Activated CD4-positive, CD25-positive, alpha-beta regulatory T cell treated with anti-CD3 and anti-CD28 coated beads, Interleukin-2, amount 50 U/mL, for 16 hours (primary cell): ENCODE data around the gene HSBP1L1.

Source experiments
- DNase-seq: peaks from one replicate; pipeline ENCODE4 v3.0.0-alpha.2; 2020; ENCODE audit warnings: low read depth, low spot score

HSBP1L1 gene

DNA sequence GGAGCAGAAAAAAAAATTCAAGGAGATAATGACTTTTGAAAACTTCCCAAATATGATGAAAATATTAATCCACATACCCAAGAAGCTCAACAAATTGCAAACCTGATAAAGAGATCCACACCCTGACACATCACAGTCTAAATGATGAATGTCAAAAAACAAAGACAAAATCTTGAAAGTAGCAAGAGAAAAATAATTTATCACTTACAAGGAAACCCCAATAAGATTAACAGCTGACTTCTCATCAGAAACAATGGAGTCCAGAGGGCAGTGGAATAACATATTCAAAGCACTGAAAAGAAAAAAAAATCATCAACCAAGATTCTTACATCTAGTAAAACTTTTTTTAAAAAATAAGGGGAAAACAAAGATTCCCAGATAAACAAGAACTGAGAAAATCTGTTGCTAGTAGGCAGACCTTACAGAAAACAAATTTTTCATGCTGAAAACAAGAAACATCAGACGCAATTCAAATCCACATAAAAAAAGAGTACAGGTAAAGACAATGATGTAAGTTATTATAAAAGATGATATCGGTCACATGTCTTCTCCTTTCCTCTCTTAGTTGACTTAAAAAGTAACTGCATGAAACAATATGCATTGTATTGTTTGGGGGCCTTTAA, 34.3 kb upstream of the HSBP1L1 start:
- no peak for DNase-seq

DNA sequence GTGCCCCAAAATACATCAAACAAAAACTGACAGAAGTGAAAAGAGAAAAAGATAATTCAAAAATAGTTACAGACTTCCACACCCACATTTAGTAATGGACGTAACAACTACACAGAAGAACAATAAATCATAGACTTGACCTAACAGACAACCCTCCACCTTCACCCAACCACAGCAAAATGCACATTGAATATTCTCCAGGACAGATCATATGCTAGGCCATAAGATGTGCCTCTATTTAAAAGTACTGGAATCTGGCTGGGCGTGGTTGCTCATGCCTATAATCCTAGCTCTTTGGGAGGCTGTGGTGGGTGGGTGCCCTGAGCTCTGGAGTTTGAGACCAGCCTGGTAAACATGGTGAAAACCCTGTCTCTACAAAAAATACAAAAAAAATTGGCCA, 33.0 kb upstream of the HSBP1L1 start:
- no peak for DNase-seq

DNA sequence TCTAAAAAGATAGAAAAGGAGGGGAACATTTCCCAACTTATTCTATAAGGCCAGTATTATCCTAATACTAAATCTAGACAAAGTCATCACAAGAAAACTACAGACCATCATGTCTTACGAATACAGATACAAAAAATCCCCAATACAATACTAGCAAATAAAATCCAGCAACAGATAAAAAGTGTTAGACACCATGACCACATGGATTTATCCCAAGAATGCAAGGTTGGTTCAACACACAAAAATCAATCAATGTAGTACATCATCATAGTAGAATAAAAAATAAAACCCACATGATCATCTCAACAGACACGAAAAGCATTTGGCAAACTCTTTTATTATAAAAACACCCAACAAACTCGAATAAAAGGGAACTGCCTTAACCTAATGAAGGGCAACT, 31.5 kb upstream of the HSBP1L1 start:
- DNase-seq: no peak

DNA sequence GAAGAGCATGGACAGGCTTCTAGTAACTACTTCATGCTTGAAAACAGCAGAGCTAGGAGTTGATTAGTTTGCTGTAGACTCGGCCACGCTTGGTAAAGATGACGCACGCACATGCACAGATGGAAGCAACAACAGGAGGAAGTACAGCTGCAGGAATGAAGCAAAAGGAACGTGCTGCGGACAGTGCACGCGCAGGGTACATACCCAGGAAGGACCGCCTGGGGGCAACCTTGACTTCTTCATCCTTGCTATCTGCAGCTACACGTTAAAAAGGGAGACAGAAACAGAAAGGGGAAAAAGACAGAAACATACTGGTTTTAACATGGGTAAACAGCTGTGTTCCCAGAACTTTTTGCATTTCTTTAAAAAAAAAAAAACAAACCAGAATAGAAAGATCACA, 30.7 kb upstream of the HSBP1L1 start:
- DNase-seq: no peak

DNA sequence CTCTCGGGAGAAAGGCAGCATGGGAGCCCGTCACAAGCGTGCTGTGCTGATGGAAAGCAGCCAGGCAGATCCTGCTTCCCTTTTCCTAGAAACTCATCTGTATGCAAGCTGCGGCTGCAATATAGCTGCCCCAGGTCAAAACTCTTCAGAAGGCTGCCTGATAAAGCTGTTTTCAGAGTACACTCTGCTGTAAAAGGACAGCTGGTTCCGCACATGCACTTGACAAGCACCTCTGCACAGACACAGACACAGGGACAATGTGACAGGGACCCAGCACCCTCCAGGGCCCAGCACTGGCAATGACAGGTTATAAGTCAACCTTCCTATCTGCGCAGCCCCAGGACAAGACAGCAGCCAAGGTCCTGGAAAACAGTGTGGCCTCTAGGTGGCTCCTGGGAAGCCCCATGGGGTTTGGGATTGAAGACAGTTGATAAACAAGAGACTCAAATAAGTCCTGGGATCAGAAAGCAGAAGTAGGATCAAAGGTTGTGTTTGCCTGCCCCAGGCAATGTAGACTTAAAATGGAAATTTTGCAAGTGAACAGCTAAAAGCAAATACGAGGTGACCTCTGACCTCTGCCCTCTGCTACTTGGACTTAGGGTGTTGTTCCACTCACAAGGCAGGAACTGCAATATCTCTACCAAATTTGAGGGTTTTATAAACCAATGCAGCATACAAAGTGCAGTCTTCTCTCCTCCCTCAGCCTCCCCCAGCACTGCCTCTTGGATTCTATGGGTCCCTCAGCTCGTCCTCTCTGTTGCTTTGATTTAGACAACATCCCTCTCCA, 29.9 kb upstream of the HSBP1L1 start:
- no peak for DNase-seq

DNA sequence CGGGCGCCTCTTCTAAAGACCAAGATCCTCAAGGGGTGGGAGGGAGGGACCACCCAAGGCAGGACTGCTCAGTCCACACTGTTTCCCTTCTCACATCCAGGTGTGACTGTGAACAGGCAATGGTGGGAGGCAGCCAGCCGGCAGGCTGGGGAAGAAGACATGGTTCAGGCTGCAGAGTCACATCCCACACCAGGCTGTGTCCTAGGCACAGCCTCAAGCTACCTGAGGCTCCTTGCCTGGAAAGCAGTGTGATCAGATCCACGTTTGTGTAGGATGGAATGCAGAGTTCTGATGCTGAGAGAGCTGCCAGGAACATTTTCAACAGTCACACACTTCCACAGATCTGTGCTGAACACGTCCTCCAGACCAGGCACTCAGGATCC, 29.4 kb upstream of the HSBP1L1 start:
- no peak for DNase-seq

DNA sequence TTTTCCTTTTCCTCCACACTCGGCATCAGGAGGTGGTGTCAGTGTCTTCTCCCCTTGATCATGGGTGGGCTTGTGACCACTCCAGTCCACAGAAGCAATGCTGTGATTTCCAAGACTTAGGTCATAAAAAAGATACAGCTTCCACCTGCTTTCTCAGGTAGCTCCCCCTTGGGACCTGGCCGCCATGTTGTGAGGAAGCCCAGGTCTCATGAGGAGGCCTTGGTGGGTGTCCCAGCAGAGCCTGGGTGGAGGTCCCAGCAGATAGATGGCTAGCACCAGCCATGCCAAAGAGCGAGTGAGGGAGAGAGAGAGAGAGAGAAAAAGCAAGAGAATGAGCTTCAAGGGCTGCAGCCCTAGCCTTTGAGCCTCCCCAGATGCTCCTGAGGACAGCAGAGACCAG, 28.9 kb upstream of the HSBP1L1 start:
- no peak for DNase-seq

DNA sequence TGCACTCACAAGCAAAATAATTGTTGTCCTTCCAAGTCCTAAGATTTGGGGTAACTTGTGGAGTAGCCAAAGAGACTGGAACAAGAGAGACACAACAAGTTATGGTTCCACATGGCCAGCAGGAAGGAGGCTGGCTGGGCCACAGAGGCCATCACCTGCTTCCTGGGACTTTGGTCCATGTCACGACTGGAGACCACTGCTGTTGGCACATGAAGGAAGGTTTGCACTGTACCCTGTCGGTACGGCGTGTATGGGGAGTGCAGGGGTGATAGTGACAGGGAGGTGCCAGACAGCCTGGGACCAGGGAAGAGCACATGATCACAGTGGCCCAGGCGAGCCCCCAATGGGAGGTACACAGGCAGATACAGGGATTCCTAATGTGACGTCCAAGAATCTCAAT, 28.5 kb upstream of the HSBP1L1 start:
- DNase-seq: no peak

DNA sequence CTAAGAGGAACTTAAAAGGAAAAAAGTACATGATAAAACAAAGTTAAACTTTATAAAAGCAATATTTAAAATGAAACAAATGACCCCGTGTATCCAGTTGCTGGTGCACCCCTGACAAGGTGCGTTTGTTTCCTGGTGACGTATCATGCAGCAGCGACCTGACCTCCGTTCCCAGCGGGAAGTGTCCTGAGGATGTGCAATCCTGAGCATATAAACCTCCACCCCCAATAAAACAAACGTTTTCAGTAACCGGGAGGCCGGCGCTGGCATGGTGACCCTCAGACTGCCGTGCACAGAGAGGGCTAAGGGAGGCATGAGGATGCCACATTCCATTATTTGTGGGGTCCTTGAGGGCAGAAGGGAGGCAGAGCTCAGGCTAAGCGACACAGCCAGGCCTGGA, 27.8 kb upstream of the HSBP1L1 start:
- DNase-seq: no peak

DNA sequence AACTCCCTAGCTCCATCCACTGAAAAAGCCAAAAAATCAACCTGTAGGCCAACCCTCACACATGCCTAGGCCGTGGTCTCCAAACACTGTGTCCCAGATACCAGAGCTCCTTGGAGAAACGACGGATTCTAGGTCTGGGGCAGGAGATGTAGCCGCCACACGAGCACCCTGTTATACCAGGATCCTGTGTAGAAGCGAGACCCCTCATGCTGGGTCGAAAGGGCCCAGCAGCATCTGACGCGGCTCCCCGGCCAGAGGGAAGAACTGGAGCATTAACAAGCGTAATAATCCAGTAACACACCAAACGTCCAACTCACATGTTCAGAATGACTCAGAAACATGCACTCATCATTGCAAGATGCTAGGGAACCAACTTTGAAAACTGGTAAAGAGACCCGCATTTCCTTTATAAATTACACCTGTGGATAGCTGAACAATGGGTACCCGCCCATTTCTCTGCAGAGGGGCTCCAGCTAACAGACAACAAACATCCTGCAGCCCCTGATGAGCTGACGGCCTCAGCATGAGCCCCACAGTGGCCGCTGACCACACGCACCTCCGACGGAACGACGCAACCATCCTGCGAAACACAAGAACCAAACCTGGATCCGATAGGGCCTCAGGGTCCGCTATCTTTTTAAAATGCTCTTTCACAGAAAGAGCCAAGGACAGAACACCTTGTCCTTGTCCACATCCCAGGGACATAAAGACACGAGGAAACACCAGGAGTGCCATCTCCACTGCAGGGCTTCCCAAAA, 27.2 kb upstream of the HSBP1L1 start:
- no peak for DNase-seq

DNA sequence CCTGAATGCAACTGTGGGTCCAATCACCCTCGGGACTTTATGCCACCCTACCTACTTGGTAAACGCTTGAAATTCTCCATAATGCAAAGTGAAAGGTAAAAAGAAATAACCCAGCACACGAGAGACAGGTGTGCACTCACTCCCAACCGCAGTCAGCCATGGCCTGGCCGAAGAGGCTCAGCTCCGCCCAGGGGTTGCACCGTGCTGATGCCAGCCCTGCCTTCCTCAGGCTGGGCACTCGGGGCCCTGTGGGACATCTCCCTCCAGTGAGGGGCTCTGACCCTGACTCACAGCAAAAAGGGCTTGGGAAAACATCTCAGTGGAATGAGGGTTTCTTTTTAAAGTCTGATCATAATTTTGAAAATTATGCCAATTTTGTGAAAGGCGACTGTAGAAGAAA, 26.2 kb upstream of the HSBP1L1 start:
- no peak for DNase-seq

DNA sequence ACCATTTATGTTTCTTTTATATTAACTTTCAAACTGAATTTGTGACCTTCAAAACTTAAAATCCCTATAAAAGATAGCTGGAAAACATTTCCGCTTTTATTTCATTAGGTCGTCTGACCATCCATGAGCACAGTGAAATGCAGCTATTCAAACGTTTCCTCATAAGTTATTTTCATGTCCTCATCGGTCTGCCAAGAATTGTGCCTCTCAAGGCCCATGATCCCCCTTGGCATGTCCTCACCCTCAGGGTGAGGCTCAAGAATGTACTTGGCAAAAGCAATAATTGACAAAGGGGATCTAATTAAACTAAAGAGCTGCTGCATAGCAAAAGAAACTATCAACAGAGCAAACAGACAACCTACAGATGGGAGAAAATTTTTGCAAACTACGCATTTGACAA, 25.3 kb upstream of the HSBP1L1 start:
- no peak for DNase-seq

DNA sequence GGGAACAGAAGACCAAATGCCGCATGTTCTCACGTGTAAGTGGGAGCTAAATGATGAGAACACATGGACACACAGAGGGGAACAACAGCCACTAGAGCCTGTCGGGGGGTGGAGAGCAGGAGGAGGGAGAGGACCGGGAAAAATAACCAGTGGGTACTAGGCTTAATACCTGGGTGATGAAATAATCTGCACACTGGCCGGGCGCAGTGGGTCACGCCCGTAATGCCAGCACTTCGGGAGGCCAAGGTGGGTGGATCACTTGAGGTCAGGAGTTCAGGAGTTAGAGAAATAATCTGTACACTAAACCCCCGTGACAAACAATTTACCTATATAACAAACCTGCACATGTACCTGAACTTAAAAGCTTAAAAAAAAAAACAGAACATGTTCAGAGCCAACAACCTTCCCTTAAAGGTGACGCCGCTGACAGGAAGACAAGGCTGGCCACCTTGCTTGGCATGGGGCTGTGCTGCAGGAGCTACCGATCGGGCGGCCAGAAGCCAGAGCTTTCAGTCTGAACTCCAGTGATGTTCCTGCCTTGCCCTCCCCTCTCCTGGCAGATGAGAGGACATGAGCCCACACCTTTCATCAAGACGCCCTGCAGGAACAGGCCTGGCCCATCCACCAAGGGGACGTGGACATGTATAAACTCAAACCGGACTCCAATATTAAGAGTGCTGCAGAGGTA, 24.2 kb upstream of the HSBP1L1 start:
- no peak for DNase-seq

DNA sequence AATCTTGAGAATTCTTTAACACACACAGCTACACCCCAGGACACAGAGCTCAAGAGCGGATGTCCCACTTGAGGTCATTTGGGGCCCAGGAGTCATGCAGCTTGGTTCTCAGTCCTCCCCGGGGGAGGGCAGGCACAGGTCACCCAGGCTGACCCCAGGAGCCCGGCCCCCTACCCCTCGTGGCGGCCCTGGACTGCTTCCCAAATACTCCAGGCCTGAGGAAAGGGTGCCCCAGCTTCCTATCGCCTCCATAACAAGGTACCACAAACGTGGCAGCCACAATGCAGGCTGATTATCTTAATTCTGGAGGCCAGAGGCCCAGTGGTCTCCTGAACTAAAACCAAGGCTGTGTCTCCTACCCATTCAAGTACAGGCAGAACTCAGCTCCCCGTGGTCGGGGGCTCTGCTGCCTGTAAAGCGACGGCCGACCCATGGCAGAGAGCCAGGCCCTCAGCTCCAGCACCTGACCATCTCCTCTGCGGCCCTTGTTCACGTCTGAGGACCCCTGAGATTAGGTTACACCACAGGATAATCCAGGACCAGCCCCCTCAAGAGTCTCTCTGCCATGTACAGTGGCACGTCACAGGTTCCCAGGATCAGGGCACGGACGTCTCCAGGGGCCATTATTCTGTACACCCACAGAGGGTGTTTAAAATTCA, 23.5 kb upstream of the HSBP1L1 start:
- no peak for DNase-seq

DNA sequence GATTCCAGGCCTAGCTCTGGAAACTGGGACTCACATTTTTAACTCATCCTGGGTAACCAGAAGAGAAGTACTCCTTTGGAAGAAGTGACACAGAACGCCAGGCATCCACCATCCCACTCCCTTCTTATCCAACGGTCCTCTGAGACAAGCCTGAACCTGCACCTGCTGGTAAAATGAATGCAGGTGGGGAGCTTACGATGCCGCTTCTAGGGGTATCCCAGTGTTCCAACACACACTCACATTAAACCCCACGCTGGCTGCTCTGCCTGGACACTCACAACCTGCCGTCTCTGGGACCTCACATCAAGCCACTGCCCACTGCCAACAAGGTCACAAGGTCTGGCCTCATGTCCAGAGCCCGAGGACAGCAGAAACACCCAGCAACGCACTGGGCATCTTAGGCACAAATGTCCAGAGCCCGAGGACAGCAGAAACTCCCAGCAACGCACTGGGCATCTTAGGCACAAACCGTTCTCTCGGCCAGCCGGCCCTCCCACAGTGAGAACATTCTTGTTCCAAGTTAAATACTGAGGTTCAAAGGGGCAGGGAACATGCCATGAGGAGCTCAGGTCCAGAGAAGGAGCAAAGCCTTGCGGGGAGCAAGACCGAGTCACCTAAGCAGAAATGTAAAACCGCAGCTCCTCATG, 22.8 kb upstream of the HSBP1L1 start:
- DNase-seq: no peak

DNA sequence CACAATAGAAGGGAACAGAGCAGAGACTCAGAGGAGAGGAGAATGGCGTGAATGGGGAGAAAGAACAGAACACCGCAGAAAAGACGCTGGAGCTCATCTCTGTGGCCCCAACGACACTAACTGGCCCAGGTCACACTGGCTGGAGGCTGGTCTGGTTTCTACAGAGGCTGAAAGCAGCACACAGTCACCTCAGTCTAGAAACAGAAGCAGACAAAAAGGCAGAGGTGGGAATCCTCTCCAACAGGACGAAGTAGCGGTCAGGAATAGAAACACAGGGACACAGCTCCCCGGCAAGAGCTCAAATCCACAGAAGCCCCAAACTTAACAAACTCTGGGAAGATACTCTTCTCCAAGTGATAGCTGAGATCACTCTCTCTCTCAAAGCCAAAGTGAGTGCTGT, 22.2 kb upstream of the HSBP1L1 start:
- DNase-seq: no peak

DNA sequence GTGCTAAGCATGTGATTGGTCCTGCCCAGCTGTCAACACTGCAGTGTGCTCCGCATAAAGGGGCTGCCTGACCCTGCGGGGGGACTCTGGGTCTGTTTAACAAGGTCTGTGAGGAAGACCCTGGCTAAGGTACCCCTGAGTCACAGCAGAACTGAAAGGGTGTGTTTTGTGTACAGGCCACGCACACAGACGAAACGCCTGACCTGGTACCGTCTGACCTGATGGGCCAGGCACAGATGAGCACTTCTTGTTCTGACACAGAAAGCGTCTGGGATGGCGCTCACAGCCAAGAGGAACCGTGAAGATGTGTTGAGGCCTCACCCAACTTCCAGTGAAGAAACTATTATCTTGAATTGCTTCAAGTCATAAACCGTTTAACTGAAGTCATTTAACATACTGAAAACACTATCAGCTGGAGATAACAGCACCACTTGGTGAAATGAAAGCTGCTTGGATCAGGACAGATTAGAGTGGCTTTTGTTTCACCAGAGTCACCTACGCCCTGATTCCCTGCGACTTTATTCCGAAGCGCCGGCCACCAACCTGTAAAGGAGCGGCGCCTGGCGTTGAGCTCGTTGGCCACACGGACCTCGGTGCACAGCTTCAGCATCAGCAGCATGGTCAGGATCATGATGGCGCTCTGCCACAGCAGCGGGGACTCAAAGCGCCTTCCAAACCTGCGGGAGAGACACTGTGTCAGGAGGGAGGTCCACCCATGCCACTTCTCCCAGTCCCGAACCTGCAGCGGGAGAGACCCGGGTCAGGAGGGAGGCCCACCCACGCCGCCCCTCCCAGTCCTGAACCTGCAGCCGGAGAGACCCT, 21.4 kb upstream of the HSBP1L1 start:
- no peak for DNase-seq

DNA sequence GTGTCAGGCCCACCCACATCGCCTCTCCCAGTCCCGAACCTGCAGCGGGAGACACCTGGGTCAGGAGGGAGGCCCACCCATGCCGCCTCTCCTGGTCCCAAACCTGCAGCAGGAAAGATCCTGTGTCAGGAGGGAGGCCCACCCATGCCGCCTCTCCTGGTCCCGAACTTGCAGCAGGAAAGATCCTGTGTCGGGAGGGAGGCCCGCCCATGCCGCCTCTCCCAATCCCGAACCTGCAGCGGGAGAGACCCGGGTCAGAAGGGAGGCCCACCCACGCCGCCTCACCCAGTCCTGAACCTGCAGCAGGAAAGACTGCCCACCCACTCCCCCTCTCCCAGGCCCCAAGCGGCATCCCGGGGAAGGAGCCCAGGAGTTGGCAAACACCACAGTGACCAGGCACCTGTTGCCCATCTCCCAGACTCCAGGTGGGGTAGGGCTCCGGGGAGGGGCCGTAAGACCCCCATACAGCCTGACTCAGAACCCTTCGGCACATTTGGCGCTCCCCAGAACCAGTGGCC, 20.8 kb upstream of the HSBP1L1 start:
- no peak for DNase-seq

DNA sequence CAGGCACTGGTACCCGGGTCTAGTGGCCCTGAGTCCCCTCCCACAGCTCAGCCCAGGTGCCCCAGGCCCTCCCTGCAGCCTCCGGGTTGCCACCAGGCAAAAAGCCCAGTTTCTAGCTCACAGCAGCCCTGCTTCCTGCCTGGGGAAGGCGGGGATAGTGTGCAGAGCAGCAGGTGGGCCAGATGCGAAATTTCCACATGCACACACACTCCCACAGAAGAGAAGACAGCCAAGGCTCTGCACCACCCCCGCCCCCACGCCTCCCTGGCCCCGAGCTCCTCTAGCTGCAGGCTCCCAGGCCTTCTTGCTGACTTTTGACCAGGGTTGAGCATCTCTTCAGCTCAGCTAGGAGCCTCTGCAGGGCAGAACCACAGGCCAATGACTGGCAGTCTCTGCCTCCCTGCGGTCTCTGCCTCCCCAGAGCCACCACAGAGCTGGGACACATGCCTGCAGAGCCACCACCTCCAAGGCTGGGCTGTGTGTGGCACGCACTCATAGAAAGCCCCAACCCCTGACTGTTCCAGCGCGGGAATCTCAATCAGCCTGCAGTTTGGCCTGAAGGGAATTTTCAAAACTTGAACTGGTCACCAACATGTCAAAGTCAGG, 20.2 kb upstream of the HSBP1L1 start:
- DNase-seq: no peak

DNA sequence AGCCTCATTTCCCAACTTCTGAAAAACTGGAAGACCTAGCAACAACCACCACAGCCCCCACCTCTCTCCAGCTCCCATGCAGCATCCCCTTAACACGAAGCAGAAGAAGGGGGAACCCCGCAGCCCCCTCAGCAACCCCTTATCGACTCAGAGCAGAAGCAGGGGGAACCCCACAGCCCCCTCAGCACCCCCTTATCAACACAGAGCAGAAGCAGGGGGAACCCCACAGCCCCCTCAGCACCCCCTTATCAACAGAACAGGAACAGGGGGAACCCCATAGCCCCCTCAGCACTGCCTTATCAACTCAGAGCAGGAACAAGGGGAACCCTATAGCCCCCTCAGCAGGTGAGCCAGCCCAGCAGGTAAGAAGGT, 19.7 kb upstream of the HSBP1L1 start:
- no peak for DNase-seq
